ENCODE results near the gene SETDB1.

The SETDB1 gene

GRCh38 chr1:151009674-151010345, 83.6 kb downstream of the SETDB1 start:
- no peak overlapping the region for H3K4me3 ChIP-seq (ENCODE audit: low read length)
- peaks cover 13% of the 10 kb centered on the region for H3K4me1 ChIP-seq (ENCODE audit: control insufficient read depth, insufficient read depth, low read length)
- no peaks in the 10 kb centered on the region for H3K27me3 ChIP-seq (ENCODE audit: control insufficient read depth, insufficient read depth, low read length)
- no peak overlapping the region for H3K27ac ChIP-seq (ENCODE audit: low read depth, low read length)
- no peaks in the 10 kb centered on the region for H3K36me3 ChIP-seq (ENCODE audit: control insufficient read depth, insufficient read depth, low read length)
- H3K9ac ChIP-seq (ENCODE audit: low read length): no peak overlapping the region

- no peak overlapping the region for H3K4me3 ChIP-seq (ENCODE audit: low read length)
These were observed 84.2 kb downstream of the SETDB1 start for GRCh38 chr1:151010346-151010726.

DNA sequence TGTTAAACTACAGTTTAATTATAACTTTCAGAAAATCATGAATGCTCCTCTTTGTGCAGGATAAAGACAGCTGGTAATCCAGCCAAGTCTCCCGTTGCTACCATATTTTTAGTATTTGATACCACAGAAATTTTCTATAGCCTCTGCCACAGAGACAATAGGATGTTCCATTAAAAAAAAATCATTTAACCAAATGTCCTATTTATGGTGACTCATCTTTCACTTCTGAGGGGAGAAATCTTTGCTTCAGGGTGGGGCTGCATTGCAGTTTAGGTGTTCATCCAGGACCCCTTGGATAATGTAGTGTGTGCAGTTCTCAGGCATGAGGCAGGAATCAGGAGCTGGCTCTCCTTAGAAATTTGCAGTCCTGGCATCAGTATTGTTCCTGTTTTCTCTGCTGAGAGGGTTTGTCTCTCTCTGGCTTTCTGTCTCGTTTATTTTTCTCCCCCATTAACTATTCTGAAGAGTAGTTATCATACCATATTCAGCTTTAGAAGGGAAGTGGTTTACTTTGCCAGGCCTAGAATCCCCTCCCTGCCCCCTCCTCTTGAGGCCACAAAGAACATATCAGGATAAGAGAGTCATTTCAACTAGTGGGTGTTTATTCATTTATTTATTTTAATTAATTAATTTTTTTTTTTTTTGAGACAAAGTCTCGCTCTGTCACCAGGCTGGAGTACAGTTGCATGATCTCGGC, 85.1 kb downstream of the SETDB1 start:
- Histone ChIP-seq H3K4me3 (ENCODE audit: low read length) (no peak overlapping the region), H3K9ac (ENCODE audit: low read length) (no peak overlapping the region), H3K4me1 (ENCODE audit: control insufficient read depth, insufficient read depth, low read length) (peaks cover 13% of the 10 kb centered on the region), H3K27ac (ENCODE audit: low read depth, low read length) (no peak overlapping the region), H3K27me3 (ENCODE audit: control insufficient read depth, insufficient read depth, low read length) (no peaks in the 10 kb centered on the region), H3K36me3 (ENCODE audit: control insufficient read depth, insufficient read depth, low read length) (no peaks in the 10 kb centered on the region)

More at GRCh38 chr1:151010346-151010726, 84.2 kb downstream of the SETDB1 start:
- Histone ChIP-seq H3K27me3 (ENCODE audit: control insufficient read depth, insufficient read depth, low read length) (no peaks in the 10 kb centered on the region), H3K4me1 (ENCODE audit: control insufficient read depth, insufficient read depth, low read length) (peaks cover 13% of the 10 kb centered on the region), H3K27ac (ENCODE audit: low read depth, low read length) (no peak overlapping the region), H3K9ac (ENCODE audit: low read length) (no peak overlapping the region), H3K36me3 (ENCODE audit: control insufficient read depth, insufficient read depth, low read length) (no peaks in the 10 kb centered on the region)

- H3K27ac ChIP-seq (ENCODE audit: low read depth, low read length): peak overlapping the region; percentile 27
- peaks cover 2% of the 10 kb centered on the region for H3K4me1 ChIP-seq (ENCODE audit: control insufficient read depth, insufficient read depth, low read length)
- H3K27me3 ChIP-seq (ENCODE audit: control insufficient read depth, insufficient read depth, low read length): no peaks in the 10 kb centered on the region
- no peak overlapping the region for H3K9ac ChIP-seq (ENCODE audit: low read length)
- H3K36me3 ChIP-seq (ENCODE audit: control insufficient read depth, insufficient read depth, low read length): no peaks in the 10 kb centered on the region
- no peak overlapping the region for H3K4me3 ChIP-seq (ENCODE audit: low read length)
These were observed 86.7 kb downstream of the SETDB1 start for GRCh38 chr1:151012684-151013471.

- no peaks in the 10 kb centered on the region for H3K4me1 ChIP-seq (ENCODE audit: control insufficient read depth, insufficient read depth, low read length)
- H3K4me3 ChIP-seq (ENCODE audit: low read length): no peak overlapping the region
- H3K9ac ChIP-seq (ENCODE audit: low read length): no peak overlapping the region
- peaks cover 6% of the 10 kb centered on the region for H3K36me3 ChIP-seq (ENCODE audit: control insufficient read depth, insufficient read depth, low read length)
- H3K27ac ChIP-seq (ENCODE audit: low read depth, low read length): peak overlapping the region; percentile 27
- H3K27me3 ChIP-seq (ENCODE audit: control insufficient read depth, insufficient read depth, low read length): no peaks in the 10 kb centered on the region
These were observed 87.4 kb downstream of the SETDB1 start for GRCh38 chr1:151013518-151013917.

Data from rectal smooth muscle tissue (tissue), 1 donor.